Heart left ventricle (tissue), 16 donors: Measurements from ENCODE around the gene EIF3M. TPM values are rescaled to one million over a fixed set of nuclear protein-coding genes. Genes with fewer than 3 reads are reported as not detected.

Source experiments
- ATAC-seq, 4 donors: fragments of 200-7000 bp; cut with Tn5 transposase; one replicate each; pipeline ENCODE4 v1.9.1; 2020 to 2022; ENCODE audit warnings: moderate library complexity in 4 of 4, mild to moderate bottlenecking in 3 of 4, moderate number of reproducible peaks in 1 of 4
- DNase-seq, 5 donors: peaks; one replicate each; pipeline ENCODE4 v3.0.0-alpha.2; 2020
- H3K27ac ChIP-seq, 12 donors: fragments of 200-600 bp; sonication (generic) in 4 of 12; one replicate each; pipeline versions ENCODE4 v1.5.0 to v1.8.0; 2016 to 2022; ENCODE audit warnings: mild to moderate bottlenecking in 2 of 12
- H3K27me3 ChIP-seq, 9 donors: fragments of 200-600 bp; sonication (generic) in 2 of 9; one replicate each; pipeline versions ENCODE4 v1.5.1 to v1.8.0; 2016 to 2022; ENCODE audit warnings: mild to moderate bottlenecking in 3 of 9
- H3K36me3 ChIP-seq, 9 donors: fragments of 200-600 bp; sonication (generic) in 2 of 9; one replicate each; pipeline versions ENCODE4 v1.5.0 to v1.8.0; 2018 to 2022; ENCODE audit warnings: mild to moderate bottlenecking in 2 of 9
- H3K4me1 ChIP-seq, 12 donors: fragments of 200-600 bp; sonication (generic) in 4 of 12; one replicate each; pipeline versions ENCODE4 v1.5.0 to v1.8.0; 2016 to 2022; ENCODE audit warnings: mild to moderate bottlenecking in 3 of 12
- H3K4me3 ChIP-seq, 12 donors: fragments of 200-600 bp; sonication (generic) in 4 of 12; one replicate each; pipeline versions ENCODE4 v1.5.0 to v1.8.0; 2017 to 2022; ENCODE audit warnings: mild to moderate bottlenecking in 9 of 12, moderate library complexity in 4 of 12
- H3K9me3 ChIP-seq, 12 donors: fragments of 200-600 bp; sonication (generic) in 4 of 12; one replicate each; pipeline versions ENCODE4 v1.5.0 to v1.8.0; 2016 to 2022; ENCODE audit warnings: mild to moderate bottlenecking in 1 of 12
- CTCF ChIP-seq, 12 donors: fragments of 200-600 bp; sonication (generic) in 4 of 12; IDR thresholded peaks; one replicate each; pipeline versions ENCODE4 v1.5.0 to v1.8.0; 2018 to 2022; ENCODE audit warnings: antibody characterized with exemption in 12 of 12, mild to moderate bottlenecking in 5 of 12
- POLR2A ChIP-seq, 2 donors: fragments of 450-650 bp; IDR thresholded peaks; one replicate each; pipeline ENCODE4 v1.6.1; 2017; ENCODE audit warnings: antibody characterized with exemption in 2 of 2, mild to moderate bottlenecking in 2 of 2, moderate library complexity in 2 of 2
- WGBS, 4 donors: extraction: QIAGEN DNeasy Blood & Tissue Kit in 2 of 4; methylation state at CpG; one replicate each; pipeline versions ENCODE4 v1.1.5 to v1.1.7; 2013 to 2018; 5-methylcytosine and 5-hydroxymethylcytosine counted together
- intact Hi-C, 10 donors: fragments of 100-400 bp; cut with DNase I; formaldehyde crosslinking; loops; one replicate each; pipeline versions ENCODE4 v1.11.1 to v1.14.2; 2022
- polyA plus RNA-seq, 2 donors: library from polyadenylated mRNA; stranded (reverse); fragments of 200-250 nt; gene quantifications; one replicate each; pipeline ENCODE4 v1.2.3, GENCODE V29; 2013
- total RNA-seq, 9 donors: library from RNA; depleted of rRNA in 2 of 9; stranded (reverse); fragments of >200 nt in 2 of 9; fragmentation: NEBNext Ultra II Directional in 3 of 9; extraction: Animal tissue kit (Norgen Biotek cat#: 25700) in 3 of 9; gene quantifications; one replicate each; pipeline versions ENCODE4 v1.1.0 to v1.2.4, GENCODE V29; 2016 to 2023
- donor health status: ischemic (EF 13 %, LVEDD 7.1; RV severe dilation, severe dysfunction).
- donor health status: healthy with polysubstance abuse.
- donor health status: DM: no; HTN: yes; CAD: no.
- donor health status: DM: no; HTN: no; CAD: no.
- donor health status: ischemic (EF 25% LVEDD 6.9; RV normal size, moderate dysfunction).
- donor health status: ischemic (EF 25% LVEDD 5.7; RV mildly dilated, moderate dysfunction).
- donor health status: healthy.
- donor health status: DM: yes; HTN: yes; CAD: no.
- donor health status: ischemic (EF 35%, LVEDD 5.7; RV mildly dilated, moderate dysfunction).
- donor health status: nonischemic (EF 11% LVEDD 7.7; RV severe dilation, severe dysfunction).
- donor health status: DM: yes; HTN: yes; CAD: no.
- donor health status: PGD.
- donor health status: ischemic (EF 29% LVEDD 5.4; RV normal size, mild dysfunction).
- donor health status: nonischemic (EF 23%, LVEDD 6.1; RV moderate dilation, normal function).

Gene EIF3M
- total and polyA plus RNA-seq, 11 donors, result 143 to 353 (median 182) TPM

DNA sequence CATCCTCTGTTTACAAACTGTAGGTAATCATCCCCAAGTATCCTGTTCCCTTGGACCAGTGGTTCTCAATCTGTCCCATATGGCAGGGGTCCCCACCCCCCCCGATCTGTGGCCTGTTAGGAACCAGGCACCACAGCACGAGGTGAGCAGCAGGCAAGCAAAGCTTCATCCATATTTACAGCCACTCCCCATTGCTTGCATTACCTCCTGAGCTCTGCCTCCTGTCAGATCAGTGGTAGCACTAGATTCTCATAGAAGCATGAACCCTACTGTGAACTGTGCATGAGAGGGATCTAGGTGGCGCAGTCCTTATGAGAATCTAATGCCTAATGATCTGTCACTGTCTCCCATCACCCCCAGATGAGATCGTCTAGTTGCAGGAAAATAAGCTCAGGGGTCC, 33.4 kb upstream of the EIF3M start:
- DNase-seq (no peak), ATAC-seq (no peak)
- TF ChIP-seq POLR2A (IDR thresholded peaks at IDR 0.05), result no peak
- TF ChIP-seq CTCF (IDR thresholded peaks at IDR 0.05), result no peak
- Histone ChIP-seq H3K27me3 (no peaks in the 10 kb centered on the region), H3K36me3 (no peaks in the 10 kb centered on the region), H3K4me3 (no peak overlapping the region), H3K9me3 (no peaks in the 10 kb centered on the region), H3K27ac (no peak overlapping the region), H3K4me1 (peaks cover 0 to 7% (median 0%) of the 10 kb centered on the region in 12 donors)
- 83 to 93% (median 86%) methylated on average over 4 of the region's 4 CpGs for WGBS, 4 donors
- intact Hi-C loops, result no loop called here

DNA sequence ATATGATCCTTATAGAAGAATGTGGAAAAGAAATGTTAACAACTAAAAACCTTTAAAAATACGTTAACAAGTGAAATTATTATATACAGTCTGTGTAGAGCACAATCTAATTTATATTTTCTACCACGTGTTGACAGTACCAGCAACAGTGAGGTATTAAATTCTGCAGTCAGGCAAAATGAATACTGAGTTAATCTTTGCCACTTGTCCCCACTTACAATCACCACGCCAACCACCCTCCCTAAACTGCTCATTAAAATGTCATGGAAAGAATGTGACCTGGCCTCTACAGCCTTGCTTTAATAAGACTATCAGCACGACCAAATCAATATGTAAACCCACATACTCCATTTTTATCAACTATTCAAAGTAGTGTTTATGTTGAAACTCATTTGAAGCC, 28.5 kb upstream of the EIF3M start:
- intact Hi-C loops, result no loop called here
- no peak for DNase-seq
- no peak overlapping the region for H3K4me3 ChIP-seq
- H3K36me3 ChIP-seq, result no peaks in the 10 kb centered on the region
- peak in 2 of 4 donors; percentile 29 to 41 for ATAC-seq
- WGBS, 4 donors, result 20 to 36% (median 27%) methylated on average over 4 of the region's 4 CpGs
- TF ChIP-seq CTCF (IDR thresholded peaks at IDR 0.05) (no peak), POLR2A (IDR thresholded peaks at IDR 0.05) (no peak)
- H3K4me1 ChIP-seq, result peaks cover 0 to 1% (median 0%) of the 10 kb centered on the region in 12 donors
- H3K9me3 ChIP-seq, result no peaks in the 10 kb centered on the region
- H3K27me3 ChIP-seq, result no peaks in the 10 kb centered on the region
- H3K27ac ChIP-seq, result no peak overlapping the region

DNA sequence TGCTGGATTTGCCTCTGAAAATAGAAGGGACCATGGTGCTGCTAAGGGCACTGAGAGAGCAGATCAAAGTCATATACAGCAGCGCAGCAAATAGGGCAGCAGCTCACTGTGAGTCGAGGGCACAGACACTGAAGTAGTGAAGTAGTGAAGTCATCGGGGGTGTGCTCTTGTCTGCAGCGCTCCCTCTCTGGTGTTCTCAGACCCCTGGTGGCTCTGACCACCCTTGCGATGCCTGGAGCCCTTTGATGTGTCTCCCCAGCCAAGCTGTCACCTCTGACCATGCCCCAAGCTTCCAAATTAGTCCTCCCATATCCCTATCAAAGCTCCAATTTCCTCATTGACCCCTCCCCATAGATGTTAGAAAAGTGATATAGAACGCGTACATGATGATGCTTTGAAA, 27.7 kb upstream of the EIF3M start:
- H3K9me3 ChIP-seq, result no peaks in the 10 kb centered on the region
- intact Hi-C loops, result no loop called here
- ATAC-seq (no peak), DNase-seq (no peak)
- WGBS, 4 donors, result 90 to 94% (median 91%) methylated on average over 7 of the region's 7 CpGs
- no peaks in the 10 kb centered on the region for H3K27me3 ChIP-seq
- TF ChIP-seq CTCF (IDR thresholded peaks at IDR 0.05) (no peak), POLR2A (IDR thresholded peaks at IDR 0.05) (no peak)
- no peak overlapping the region for H3K27ac ChIP-seq
- no peaks in the 10 kb centered on the region for H3K36me3 ChIP-seq
- H3K4me1 ChIP-seq, result no peaks in the 10 kb centered on the region
- no peak overlapping the region for H3K4me3 ChIP-seq

DNA sequence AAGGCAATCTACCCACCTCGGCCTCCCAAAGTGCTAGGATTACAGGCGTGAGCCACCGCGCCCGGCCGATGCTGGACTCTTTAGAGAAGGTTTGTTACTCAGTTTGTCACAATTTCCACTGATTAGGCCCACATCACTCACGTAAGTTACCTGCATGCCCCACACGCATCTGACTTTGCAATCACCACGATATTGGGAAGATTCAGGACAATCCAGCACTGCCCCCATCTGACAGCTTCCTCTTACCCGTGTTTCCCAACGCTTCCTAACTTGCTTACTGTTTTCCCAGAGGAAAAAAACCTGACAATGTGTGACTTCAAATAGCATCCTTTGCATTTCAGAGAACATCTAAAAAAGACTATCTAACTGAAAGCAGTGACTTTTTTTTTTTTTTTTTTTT, 21.8 kb upstream of the EIF3M start:
- DNase-seq, result no peak
- H3K27me3 ChIP-seq, result no peaks in the 10 kb centered on the region
- ATAC-seq, result no peak
- no peak overlapping the region for H3K4me3 ChIP-seq
- 77 to 85% (median 82%) methylated on average over 11 of the region's 11 CpGs for WGBS, 4 donors
- no peak overlapping the region for H3K27ac ChIP-seq
- H3K4me1 ChIP-seq, result no peaks in the 10 kb centered on the region
- TF ChIP-seq POLR2A (IDR thresholded peaks at IDR 0.05) (no peak), CTCF (IDR thresholded peaks at IDR 0.05) (peak in 7 of 12 donors; percentile 8 to 37 (median 25))
- intact Hi-C loops, result loop anchor here in 3 of 10 donors (10.0 kb wide), 3 partner anchors 177 to 237 kb away; no protein-coding TSS in a partner anchor
- no peaks in the 10 kb centered on the region for H3K36me3 ChIP-seq
- H3K9me3 ChIP-seq, result no peaks in the 10 kb centered on the region
